SU-DHL-6 (cell line): Measurements from ENCODE around the gene METAP1.

Experiments
- CTCF ChIP-seq: fragments of 200-600 bp; sonication (generic); IDR thresholded peaks from one replicate; pipeline ENCODE4 v1.5.1; 2017; ENCODE audit warnings: antibody characterized with exemption, mild to moderate bottlenecking, low read length, moderate library complexity; ENCODE audit not compliant: insufficient read depth, poor library complexity, severe bottlenecking
- EZH2phosphoT487 ChIP-seq: fragments of 200-600 bp; sonication (generic), shearing (Covaris generic); conservative IDR thresholded peaks from 2 replicates; pipeline ENCODE4 v1.6.1; 2018; ENCODE audit warnings: mild to moderate bottlenecking, antibody characterized with exemption, low read length, moderate library complexity, mixed read lengths

GRCh38 chr4:99025506-99025905 is 30.0 kb downstream of the METAP1 start:
- TF ChIP-seq CTCF (no peak), EZH2phosphoT487 (no peak)
